RCC 7860 (cell line): ENCODE data around the gene ERC1.
"Not testable (repeated sequence)": the region's sequence is repeated elsewhere in the genome, so short reads cannot be mapped to it uniquely, and the experiment has no call there.

Experiments
- DNase-seq: peaks from one replicate; pipeline ENCODE4 v3.0.0-alpha.2; 2015; ENCODE audit warnings: low spot score
- FAIRE-seq: peaks from 2 replicates; lab custom pipeline; 2012; peaks lifted over from hg19 to GRCh38; lab: Jason Lieb, UNC

Gene ERC1

GRCh38 chr12:1020389-1020788 is 29.4 kb downstream of the ERC1 start:
- DNase-seq (no peak), FAIRE-seq (no peak)

- DNase-seq (no peak), FAIRE-seq (no peak)
These were observed 31.3 kb downstream of the ERC1 start for GRCh38 chr12:1022032-1022970.

GRCh38 chr12:1030779-1031178 is 39.8 kb downstream of the ERC1 start:
- FAIRE-seq: no peak

GRCh38 chr12:1034243-1034642 is 43.2 kb downstream of the ERC1 start:
- DNase-seq (peak; percentile 2), FAIRE-seq (no peak)

More at GRCh38 chr12:1030779-1031178, 39.8 kb downstream of the ERC1 start:
- DNase-seq: no peak

- DNase-seq (peak; percentile 2), FAIRE-seq (no peak)
These were observed 43.9 kb downstream of the ERC1 start for GRCh38 chr12:1034751-1035457.

GRCh38 chr12:1041478-1041877 is 50.5 kb downstream of the ERC1 start:
- no peak for FAIRE-seq
- DNase-seq: peak; percentile 1

GRCh38 chr12:1044199-1044598 is 53.2 kb downstream of the ERC1 start:
- FAIRE-seq: peak; percentile 44
- peak; percentile 3 for DNase-seq

GRCh38 chr12:1044696-1045095 is 53.7 kb downstream of the ERC1 start:
- FAIRE-seq (peak; percentile 38), DNase-seq (peak; percentile 3)

GRCh38 chr12:1046727-1047126 is 55.7 kb downstream of the ERC1 start:
- DNase-seq (no peak), FAIRE-seq (no peak)

GRCh38 chr12:1047898-1048660 is 57.1 kb downstream of the ERC1 start:
- no peak for DNase-seq
- no peak for FAIRE-seq

- DNase-seq: no peak
- no peak for FAIRE-seq
These were observed 59.2 kb downstream of the ERC1 start for GRCh38 chr12:1050059-1050707.

- not testable (repeated sequence) for FAIRE-seq, DNase-seq
These were observed 60.6 kb downstream of the ERC1 start for GRCh38 chr12:1051672-1052071.

- FAIRE-seq (no peak), DNase-seq (no peak)
These were observed 62.7 kb downstream of the ERC1 start for GRCh38 chr12:1053690-1054089.

- no peak for FAIRE-seq
These were observed 63.3 kb downstream of the ERC1 start for GRCh38 chr12:1054117-1054870.

GRCh38 chr12:1056390-1056789 is 65.4 kb downstream of the ERC1 start:
- DNase-seq (no peak), FAIRE-seq (no peak)

More at GRCh38 chr12:1054117-1054870, 63.3 kb downstream of the ERC1 start:
- DNase-seq: no peak

GRCh38 chr12:1058423-1058822 is 67.4 kb downstream of the ERC1 start:
- FAIRE-seq (no peak), DNase-seq (no peak)

GRCh38 chr12:1059162-1059561 is 68.1 kb downstream of the ERC1 start:
- no peak for DNase-seq

GRCh38 chr12:1063852-1064251 is 72.8 kb downstream of the ERC1 start:
- FAIRE-seq (no peak), DNase-seq (no peak)

More at GRCh38 chr12:1059162-1059561, 68.1 kb downstream of the ERC1 start:
- no peak for FAIRE-seq

GRCh38 chr12:1064317-1064716 is 73.3 kb downstream of the ERC1 start:
- no peak for DNase-seq
- no peak for FAIRE-seq

GRCh38 chr12:1065629-1066028 is 74.6 kb downstream of the ERC1 start:
- no peak for FAIRE-seq

More at GRCh38 chr12:1065629-1066028, 74.6 kb downstream of the ERC1 start:
- DNase-seq: no peak
